Hepatocyte (in vitro differentiated cells): ENCODE results near the gene KLHL11. TPM values are rescaled to one million over a fixed set of nuclear protein-coding genes. Genes with fewer than 3 reads are reported as not detected.
"Not testable (repeated sequence)": the region's sequence is repeated elsewhere in the genome, so short reads cannot be mapped to it uniquely, and the experiment has no call there.

Experiments
- DNase-seq: peaks from one replicate; pipeline ENCODE4 v3.0.0-alpha.2; 2016; ENCODE audit warnings: low spot score
- H2AFZ ChIP-seq: fragments of 200-600 bp; sonication (generic); 2 replicates; pipeline ENCODE4 v1.6.0; 2016; ENCODE audit warnings: antibody characterized with exemption, mild to moderate bottlenecking
- H3K27ac ChIP-seq: fragments of 200-600 bp; sonication (generic); 2 replicates; pipeline ENCODE4 v1.5.1; 2016; ENCODE audit warnings: mild to moderate bottlenecking
- H3K27me3 ChIP-seq: fragments of 200-600 bp; sonication (generic); 2 replicates; pipeline ENCODE4 v1.6.1; 2016
- H3K36me3 ChIP-seq: fragments of 200-600 bp; sonication (generic); replicated peaks from 2 replicates; pipeline ENCODE4 v1.5.1; 2016; ENCODE audit warnings: low read depth; ENCODE audit not compliant: insufficient read depth
- H3K4me1 ChIP-seq: fragments of 200-600 bp; sonication (generic); 2 replicates; pipeline ENCODE4 v1.5.1; 2016; ENCODE audit warnings: mild to moderate bottlenecking, moderate library complexity; ENCODE audit not compliant: insufficient read depth
- H3K4me2 ChIP-seq: fragments of 200-600 bp; sonication (generic); 2 replicates; pipeline ENCODE4 v1.6.0; 2016
- H3K4me3 ChIP-seq: fragments of 200-600 bp; sonication (generic); 2 replicates; pipeline ENCODE4 v1.5.1; 2016; ENCODE audit warnings: mild to moderate bottlenecking
- H3K79me2 ChIP-seq: fragments of 200-600 bp; sonication (generic); 2 replicates; pipeline ENCODE4 v1.6.0; 2017; ENCODE audit warnings: mild to moderate bottlenecking
- H3K9me2 ChIP-seq: fragments of 200-600 bp; sonication (generic); replicated peaks from 2 replicates; pipeline ENCODE4 v1.6.0; 2017; ENCODE audit warnings: mild to moderate bottlenecking; ENCODE audit not compliant: insufficient read depth
- H3K9me3 ChIP-seq: fragments of 200-600 bp; sonication (generic); 2 replicates; pipeline ENCODE4 v1.5.1; 2016; ENCODE audit warnings: low read depth, mild to moderate bottlenecking
- H4K20me1 ChIP-seq: fragments of 200-600 bp; sonication (generic); 2 replicates; pipeline ENCODE4 v1.6.0; 2016; ENCODE audit warnings: mild to moderate bottlenecking; ENCODE audit not compliant: insufficient read depth, poor library complexity, severe bottlenecking
- EZH2 ChIP-seq: fragments of 200-600 bp; sonication (generic); IDR thresholded peaks from 2 replicates; pipeline ENCODE4 v1.6.1; 2016; ENCODE audit warnings: antibody characterized with exemption, mild to moderate bottlenecking, borderline replicate concordance
- EZH2phosphoT487 ChIP-seq: fragments of 200-600 bp; sonication (generic); IDR thresholded peaks from one replicate; pipeline ENCODE4 v1.6.1; 2018; ENCODE audit warnings: antibody characterized with exemption, mild to moderate bottlenecking, low read depth, moderate library complexity; ENCODE audit not compliant: unreplicated experiment, severe bottlenecking
- WGBS: methylation state at CpG from one replicate; pipeline ENCODE4 v1.1.6; 2016; ENCODE audit warnings: low lambda C conversion rate; ENCODE audit errors: missing lambda C conversion rate; 5-methylcytosine and 5-hydroxymethylcytosine counted together
- polyA plus RNA-seq: library from polyadenylated mRNA; unstranded; fragments of >200 nt; fragmentation: Nextera tagmentation; extraction: Ambion mirVana; gene quantifications from 2 replicates; pipeline ENCODE4 v1.2.1, GENCODE V29; 2016
- total RNA-seq: library from RNA; depleted of rRNA; stranded (reverse); fragments of >200 nt; gene quantifications from 2 replicates; pipeline ENCODE4 v1.2.3, GENCODE V29; 2014
- TF ChIP-seq, protein P1 (sequence below): fragments of 200-600 bp; sonication (generic); IDR thresholded peaks from 2 replicates; pipeline ENCODE4 v1.5.1; 2016; ENCODE audit warnings: antibody characterized with exemption, mild to moderate bottlenecking; ENCODE audit not compliant: poor library complexity

The KLHL11 gene
- total and polyA plus RNA-seq, 2 experiments from 2014 or later = 10.0 to 25.2 TPM

DNA sequence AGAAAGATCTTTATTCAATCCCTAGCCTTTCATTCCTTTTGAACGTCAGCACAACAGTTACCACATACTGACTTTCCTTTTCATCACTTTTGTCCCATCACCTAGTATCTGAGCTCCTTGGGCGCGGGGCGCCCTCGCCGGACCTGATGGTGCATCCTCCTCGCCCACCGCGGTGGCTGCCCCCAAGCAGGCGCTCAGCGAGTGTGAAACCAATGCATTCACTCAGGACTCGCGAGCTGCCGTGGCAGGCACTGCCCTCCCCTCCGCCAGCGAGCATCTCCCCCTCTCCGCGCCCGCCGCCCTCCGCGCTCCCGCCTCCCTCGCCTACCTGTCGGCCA, 756 bp downstream of the KLHL11 start:
- no peak for TF ChIP-seq EZH2
- TF ChIP-seq EZH2phosphoT487 = no peak
- TF ChIP-seq, protein P1, sequence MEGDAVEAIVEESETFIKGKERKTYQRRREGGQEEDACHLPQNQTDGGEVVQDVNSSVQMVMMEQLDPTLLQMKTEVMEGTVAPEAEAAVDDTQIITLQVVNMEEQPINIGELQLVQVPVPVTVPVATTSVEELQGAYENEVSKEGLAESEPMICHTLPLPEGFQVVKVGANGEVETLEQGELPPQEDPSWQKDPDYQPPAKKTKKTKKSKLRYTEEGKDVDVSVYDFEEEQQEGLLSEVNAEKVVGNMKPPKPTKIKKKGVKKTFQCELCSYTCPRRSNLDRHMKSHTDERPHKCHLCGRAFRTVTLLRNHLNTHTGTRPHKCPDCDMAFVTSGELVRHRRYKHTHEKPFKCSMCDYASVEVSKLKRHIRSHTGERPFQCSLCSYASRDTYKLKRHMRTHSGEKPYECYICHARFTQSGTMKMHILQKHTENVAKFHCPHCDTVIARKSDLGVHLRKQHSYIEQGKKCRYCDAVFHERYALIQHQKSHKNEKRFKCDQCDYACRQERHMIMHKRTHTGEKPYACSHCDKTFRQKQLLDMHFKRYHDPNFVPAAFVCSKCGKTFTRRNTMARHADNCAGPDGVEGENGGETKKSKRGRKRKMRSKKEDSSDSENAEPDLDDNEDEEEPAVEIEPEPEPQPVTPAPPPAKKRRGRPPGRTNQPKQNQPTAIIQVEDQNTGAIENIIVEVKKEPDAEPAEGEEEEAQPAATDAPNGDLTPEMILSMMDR = no peak
- Histone ChIP-seq H3K27ac (peak overlapping the region; percentile 94), H3K4me3 (peak overlapping the region; percentile 90), H3K4me1 (peaks cover 9% of the 10 kb centered on the region), H3K9me2 (no peaks in the 10 kb centered on the region), H3K27me3 (no peaks in the 10 kb centered on the region), H2AFZ (peak overlapping the region; percentile 93), H3K79me2 (peaks cover 52% of the 10 kb centered on the region), H3K36me3 (no peaks in the 10 kb centered on the region), H3K4me2 (peak overlapping the region; percentile 96), H4K20me1 (peaks cover 47% of the 10 kb centered on the region), H3K9me3 (no peaks in the 10 kb centered on the region)
- 0% methylated on average over 14 of the region's 25 CpGs for WGBS
- no peak for DNase-seq

DNA sequence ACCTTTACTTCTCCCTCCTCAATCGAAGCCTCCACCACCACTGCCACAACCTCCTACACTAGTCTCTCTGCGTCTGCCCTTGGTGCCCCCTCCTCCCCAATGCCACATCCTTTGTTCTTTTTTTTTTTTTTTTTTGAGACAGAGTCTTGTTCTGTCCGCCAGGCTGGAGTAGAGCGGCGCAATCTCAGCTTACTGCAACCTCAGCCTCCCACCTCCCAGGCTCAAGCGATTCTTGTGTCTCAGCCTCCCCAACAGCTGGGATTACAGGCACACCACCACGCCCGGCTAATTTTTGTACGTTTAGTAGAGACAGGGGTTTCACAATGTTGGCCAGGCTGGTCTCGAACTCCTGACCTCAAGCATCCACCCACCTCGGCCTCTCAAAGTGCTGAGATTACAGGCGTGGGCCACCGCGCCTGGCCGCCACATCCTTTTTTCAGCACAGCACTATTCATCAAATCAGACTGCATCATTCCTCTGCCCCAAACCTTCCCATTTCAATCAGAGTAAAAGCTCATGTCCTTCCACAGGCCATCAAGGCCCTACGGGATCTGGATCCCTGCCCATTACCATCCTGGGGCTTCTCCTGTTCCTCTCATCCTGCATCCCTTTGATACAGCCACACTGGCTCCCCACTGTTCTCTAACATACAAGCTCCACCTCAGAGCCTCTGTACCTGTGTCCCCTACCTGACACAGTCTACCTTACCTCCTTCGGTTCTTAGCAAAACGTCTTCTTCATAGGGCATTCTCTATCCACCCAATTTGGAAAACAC, 2.0 kb downstream of the KLHL11 start:
- WGBS = 74% methylated on average over 17 of the region's 18 CpGs
- Histone ChIP-seq H3K36me3 (no peaks in the 10 kb centered on the region), H2AFZ (no peak overlapping the region), H3K9me3 (no peaks in the 10 kb centered on the region), H3K79me2 (peaks cover 64% of the 10 kb centered on the region), H3K9me2 (no peaks in the 10 kb centered on the region), H3K4me2 (peak overlapping the region; percentile 96), H3K4me1 (peaks cover 9% of the 10 kb centered on the region), H3K27ac (no peak overlapping the region), H3K27me3 (no peaks in the 10 kb centered on the region), H4K20me1 (peaks cover 53% of the 10 kb centered on the region), H3K4me3 (no peak overlapping the region)
- DNase-seq = no peak
- no peak for TF ChIP-seq EZH2phosphoT487
- TF ChIP-seq, protein P1 = no peak

DNA sequence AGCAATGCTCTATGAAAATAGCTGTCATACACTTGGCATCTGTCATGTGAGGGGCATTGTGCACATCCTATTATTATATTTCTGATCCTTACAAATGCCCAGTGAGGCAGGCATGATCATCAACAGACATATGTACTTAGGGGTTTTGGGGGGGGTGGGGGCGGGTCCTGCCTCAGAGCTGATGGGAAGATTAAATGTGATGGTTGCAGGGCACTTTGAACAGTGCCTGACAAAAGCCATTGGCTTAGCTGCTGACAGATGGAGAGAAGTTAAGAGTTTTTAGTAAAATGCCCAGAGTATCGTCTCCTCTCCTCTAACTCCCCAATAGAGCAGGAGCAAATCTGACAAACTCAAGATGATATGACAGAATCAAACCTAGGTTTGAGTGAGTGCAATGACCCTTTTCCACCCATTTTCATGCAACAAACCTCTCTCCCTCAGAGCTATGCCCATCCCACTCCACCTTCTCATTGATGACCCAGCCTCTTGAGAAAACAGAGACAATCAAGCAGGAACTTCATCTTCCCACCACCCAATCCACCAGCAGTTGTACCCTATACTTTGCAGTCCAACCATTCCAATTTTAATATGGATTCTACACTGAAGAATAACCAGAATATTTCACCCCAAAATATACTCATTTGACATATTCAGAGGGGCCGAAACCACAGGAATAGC, 4.8 kb downstream of the KLHL11 start:
- no peaks in the 10 kb centered on the region for H3K36me3 ChIP-seq
- peaks cover 89% of the 10 kb centered on the region for H3K79me2 ChIP-seq
- no peak overlapping the region for H2AFZ ChIP-seq
- TF ChIP-seq EZH2phosphoT487 (no peak), EZH2 (no peak)
- TF ChIP-seq, protein P1 = no peak
- H3K27ac ChIP-seq = no peak overlapping the region
- H3K9me3 ChIP-seq = no peaks in the 10 kb centered on the region
- no peak for DNase-seq
- H3K4me3 ChIP-seq = no peak overlapping the region
- no peaks in the 10 kb centered on the region for H3K9me2 ChIP-seq
- H4K20me1 ChIP-seq = peaks cover 57% of the 10 kb centered on the region
- peaks cover 9% of the 10 kb centered on the region for H3K4me1 ChIP-seq
- H3K4me2 ChIP-seq = no peak overlapping the region
- WGBS = 65% methylated on average over 3 of the region's 3 CpGs
- H3K27me3 ChIP-seq = no peaks in the 10 kb centered on the region

DNA sequence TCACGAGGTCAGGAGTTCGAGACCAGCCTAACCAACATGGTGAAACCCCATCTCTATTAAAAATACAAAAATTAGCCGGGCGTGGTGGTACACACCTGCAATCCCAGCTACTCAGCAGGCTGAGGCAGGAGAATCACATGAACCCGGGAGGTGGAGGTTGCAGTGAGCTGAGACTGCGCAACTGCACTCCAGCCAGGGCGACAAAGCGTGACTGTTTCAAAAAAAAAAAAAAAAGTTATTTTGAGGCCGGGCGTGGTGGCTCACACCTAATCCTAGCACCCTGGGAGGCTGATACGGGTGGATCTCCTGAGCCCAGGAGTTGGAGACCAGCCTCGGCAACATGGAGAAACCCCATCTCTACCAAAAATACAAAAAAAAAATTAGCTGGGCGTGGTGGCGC, 13.8 kb downstream of the KLHL11 start:
- not testable (repeated sequence) for H3K36me3 ChIP-seq, DNase-seq, H3K27me3 ChIP-seq, H3K27ac ChIP-seq, H3K4me3 ChIP-seq, H2AFZ ChIP-seq, H3K9me3 ChIP-seq, H3K4me2 ChIP-seq, H3K9me2 ChIP-seq, H3K4me1 ChIP-seq
- peaks cover 70% of the 10 kb centered on the region for H3K79me2 ChIP-seq
- WGBS = over 99% methylated on average over 14 of the region's 14 CpGs
- H4K20me1 ChIP-seq = peaks cover 42% of the 10 kb centered on the region
